GM12872 (cell line): ENCODE measurements around the gene SEC23A.

ENCODE experiments used
- TF ChIP-seq, protein P1 (sequence below): IDR thresholded peaks from 3 replicates; pipeline ENCODE4 v1.5.1; 2011; ENCODE audit warnings: low read depth, mild to moderate bottlenecking, low read length, moderate library complexity; ENCODE audit not compliant: insufficient read depth

SEC23A gene

DNA sequence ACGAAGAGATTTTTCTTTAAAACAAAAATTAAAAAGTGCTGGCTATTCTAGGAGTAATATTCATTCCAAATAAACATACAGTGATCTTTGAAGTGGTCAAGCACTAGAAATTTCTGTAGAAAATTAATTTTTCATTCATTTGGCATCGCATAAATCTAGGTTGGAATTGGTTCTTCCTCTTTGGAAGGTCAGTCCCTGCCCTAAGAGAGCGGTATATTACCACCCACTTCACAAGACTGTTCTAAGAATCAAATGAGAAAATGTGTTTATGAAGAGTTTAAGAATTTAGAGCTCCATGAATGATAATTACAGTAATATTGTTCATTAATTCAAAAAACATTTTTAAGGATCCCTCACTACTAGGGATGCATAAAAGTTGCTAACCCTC lies 10.6 kb upstream of the SEC23A start:
- TF ChIP-seq, protein P1, sequence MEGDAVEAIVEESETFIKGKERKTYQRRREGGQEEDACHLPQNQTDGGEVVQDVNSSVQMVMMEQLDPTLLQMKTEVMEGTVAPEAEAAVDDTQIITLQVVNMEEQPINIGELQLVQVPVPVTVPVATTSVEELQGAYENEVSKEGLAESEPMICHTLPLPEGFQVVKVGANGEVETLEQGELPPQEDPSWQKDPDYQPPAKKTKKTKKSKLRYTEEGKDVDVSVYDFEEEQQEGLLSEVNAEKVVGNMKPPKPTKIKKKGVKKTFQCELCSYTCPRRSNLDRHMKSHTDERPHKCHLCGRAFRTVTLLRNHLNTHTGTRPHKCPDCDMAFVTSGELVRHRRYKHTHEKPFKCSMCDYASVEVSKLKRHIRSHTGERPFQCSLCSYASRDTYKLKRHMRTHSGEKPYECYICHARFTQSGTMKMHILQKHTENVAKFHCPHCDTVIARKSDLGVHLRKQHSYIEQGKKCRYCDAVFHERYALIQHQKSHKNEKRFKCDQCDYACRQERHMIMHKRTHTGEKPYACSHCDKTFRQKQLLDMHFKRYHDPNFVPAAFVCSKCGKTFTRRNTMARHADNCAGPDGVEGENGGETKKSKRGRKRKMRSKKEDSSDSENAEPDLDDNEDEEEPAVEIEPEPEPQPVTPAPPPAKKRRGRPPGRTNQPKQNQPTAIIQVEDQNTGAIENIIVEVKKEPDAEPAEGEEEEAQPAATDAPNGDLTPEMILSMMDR, result no peak

DNA sequence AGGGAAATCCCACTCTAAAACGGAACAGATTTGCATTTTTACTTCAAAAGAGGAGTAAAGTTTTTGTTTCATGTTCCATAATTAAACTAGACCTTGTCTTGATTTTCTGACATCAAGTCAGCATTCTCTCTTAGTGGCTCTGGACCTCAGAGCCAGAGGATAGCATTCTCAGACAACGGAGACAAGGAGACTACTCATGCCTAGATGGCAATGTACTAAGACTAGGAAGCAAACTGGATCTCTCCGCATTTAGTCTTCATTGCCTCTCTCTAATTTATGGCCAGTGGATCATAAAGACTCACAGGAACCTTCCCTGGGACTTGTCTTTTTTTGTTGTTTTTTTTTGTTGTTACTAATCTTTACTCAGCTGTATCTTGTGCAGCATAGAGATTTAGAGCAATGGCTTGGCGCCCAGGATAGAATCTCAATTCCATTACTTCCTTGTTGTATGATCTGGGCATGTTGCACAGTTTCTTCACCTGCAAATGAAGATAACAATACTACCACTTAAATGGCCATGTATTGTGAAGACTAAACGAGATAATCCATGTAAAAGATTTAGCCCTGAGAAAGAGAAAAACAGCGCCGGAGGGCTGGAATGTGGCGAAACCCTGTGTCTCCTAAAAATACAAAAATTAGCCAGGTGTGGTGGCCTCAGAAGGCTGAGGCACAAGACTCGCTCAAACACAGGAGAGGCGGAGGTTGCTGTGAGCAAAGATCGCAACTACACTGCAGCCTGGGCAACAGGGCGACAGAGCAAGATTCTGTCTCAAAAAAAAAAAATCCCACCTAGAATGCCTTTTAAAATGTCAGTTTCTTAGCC lies 7.1 kb upstream of the SEC23A start:
- TF ChIP-seq, protein P1, result no peak

DNA sequence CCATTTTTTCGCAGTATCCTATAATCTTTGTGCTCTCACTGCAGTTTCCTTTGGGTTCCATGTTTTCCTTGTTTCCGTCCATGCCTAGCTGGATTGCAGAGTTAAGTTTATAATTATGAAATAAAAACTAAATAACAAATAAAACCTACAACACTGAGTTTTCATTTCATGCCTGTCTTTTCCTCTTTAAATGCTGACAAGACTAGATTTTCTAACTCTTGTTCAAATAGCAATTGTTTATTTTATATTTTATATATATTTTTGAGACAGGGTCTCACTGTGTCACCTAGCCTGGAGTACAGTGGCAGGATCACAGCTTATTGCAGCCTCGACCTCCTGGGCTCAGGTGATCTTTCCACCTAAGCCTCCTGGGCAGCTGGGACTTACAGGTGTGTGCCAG lies 5.8 kb upstream of the SEC23A start:
- TF ChIP-seq, protein P1, result no peak

DNA sequence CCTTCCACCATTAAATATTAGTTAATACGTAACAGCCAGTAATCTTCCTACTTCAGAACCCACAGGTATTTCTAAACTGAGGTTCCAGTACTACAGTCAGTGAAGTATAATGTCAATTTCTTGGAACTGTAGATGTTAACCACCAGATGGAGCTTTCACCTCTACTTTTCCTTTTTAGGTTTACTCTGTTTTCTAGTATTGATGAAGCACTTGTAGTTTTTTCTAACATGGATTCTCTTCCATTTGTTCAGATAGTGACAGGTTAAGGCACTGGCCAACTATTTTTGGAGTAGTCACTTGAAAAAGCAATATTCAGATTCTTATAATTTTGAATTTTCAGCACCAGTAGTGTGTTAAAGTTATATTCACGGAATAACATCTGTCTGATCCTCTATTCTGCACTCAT lies 4.6 kb upstream of the SEC23A start:
- TF ChIP-seq, protein P1, result peak; percentile 49

DNA sequence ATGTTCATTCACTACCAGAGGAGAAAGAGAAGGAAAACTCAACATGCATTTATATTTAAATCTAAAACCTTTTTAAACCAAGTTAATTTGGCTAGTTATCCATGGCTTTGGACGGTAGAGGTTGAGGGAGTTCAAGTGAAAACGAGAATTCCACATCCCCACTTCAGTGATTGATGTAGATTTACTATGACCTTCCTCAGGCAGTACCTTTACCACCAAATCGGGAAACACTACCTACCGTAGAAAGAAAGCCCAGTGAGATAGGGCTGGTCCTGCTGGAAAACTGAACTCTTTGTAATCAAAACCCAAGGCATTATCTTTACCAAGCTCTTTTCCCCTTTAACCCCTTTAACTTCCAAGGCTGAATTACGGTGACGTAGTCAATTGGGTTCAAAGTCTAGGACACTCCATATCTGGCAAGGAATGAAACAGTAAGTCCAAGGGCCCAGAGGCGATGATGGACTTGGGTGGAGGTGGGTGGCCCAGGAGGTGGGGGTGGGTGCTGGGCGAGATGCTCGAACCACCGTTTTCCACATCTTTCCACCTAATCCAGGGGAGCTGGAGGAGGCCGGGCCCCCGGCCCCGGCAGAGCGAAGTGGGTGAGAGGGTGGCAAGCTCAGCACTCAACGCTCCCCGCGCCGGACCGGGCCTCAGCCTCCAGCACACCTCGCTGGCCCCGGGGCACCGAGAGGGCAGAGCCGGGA lies 618 bp downstream of the SEC23A start:
- TF ChIP-seq, protein P1, result no peak

DNA sequence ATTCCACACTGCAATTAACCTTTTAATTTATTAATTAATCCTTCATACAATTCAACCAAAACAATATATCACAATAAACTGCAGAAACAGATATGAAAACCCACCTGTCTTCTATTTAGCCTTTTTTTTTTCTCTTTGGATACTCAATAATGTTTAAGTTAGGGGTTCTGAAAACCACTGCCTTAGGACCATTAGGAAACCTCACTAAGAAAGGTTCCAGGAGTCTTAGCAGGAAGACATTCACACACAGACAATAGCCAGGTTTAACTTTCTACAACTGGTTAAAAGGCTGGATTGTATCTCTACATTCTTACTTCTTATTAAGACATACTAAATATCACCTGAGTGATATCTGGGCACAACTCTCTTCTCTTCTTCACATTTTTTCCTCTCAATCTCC lies 3.3 kb downstream of the SEC23A start:
- TF ChIP-seq, protein P1, result no peak

DNA sequence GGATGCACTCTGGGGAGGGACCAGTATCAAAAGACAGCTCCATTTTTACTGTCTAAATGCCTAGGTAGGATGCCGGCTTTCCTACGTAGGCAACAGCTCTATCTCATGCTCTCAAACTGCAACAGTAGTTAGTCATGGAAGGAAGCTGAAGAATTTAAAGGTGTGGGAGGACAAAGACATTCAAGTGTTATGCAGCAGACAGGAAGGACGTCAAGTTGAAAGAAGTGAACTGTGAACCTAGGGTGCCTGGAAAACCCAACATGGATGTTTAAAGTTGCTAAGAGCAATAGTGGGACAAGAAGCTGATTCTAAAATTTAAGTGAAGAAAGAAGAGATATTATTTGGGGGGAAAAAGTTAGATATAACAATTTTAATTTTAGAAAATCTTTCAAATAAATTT lies 5.9 kb downstream of the SEC23A start:
- TF ChIP-seq, protein P1, result no peak
